Activated CD8-positive, alpha-beta memory T cell treated with anti-CD3 and anti-CD28 coated beads for 4 hours (primary cell): ENCODE measurements around the gene SYTL3.

Source experiments
- DNase-seq, 2 donors: peaks; one replicate each; pipeline ENCODE4 v3.0.0-alpha.2; 2020; ENCODE audit warnings: low read depth in 2 of 2

The SYTL3 gene

DNA sequence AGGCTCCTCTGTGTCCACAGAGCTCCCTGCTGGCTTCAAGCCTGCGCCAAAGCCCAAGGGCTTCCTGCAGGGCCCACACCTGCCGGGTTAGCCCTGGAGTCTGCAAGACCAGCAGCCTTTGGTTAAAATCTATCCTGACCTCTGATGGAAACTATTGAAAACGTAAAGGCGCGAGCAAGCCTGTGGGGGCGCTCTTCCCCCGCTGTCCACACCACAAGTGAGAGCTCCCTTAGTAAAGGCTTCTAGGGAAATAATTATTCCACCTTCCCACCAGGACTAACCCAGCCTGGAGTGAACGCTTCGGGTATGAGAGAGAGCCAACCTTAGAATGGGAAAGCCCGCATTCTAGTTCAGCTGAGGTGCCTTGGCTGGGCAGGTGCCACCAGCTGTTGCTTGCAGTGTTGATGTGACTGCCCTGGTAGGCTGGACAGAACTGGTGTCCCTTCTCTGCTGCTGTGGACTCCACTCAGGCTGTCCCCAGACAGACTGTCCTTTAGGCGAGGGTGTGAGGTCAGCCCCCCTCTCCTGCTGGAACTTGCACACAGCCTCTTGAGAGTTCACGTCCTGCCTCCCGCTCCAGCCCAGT lies 68.7 kb downstream of the SYTL3 start:
- no peak for DNase-seq

DNA sequence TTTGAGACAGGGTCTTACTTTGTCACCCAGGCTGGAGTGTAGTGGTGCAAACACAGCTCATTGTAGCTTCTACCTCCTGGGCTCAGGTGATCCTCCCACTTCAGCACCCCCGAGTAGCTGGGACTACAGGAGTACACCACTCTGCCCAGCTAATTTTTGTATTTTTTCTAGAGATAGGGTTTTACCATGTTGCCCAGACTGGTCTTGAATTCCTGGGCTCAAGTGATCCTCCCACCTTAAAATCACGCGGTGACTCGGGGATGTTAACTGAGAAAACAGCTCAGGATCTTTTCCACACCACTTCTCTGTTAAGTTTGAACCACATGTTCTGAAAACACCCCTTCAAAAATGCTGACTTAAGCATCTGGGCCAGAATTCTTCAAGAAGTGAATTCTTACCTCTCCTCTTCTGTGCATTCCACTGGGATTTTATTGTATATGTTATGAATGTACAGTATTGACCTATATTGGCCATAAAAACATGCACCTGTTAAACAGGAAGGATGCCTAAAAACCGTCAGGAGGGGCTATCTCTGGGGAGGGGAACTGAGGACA lies 72.4 kb downstream of the SYTL3 start:
- no peak for DNase-seq

GRCh38 chr6:158725704-158726103 lies 75.8 kb downstream of the SYTL3 start:
- no peak for DNase-seq

DNA sequence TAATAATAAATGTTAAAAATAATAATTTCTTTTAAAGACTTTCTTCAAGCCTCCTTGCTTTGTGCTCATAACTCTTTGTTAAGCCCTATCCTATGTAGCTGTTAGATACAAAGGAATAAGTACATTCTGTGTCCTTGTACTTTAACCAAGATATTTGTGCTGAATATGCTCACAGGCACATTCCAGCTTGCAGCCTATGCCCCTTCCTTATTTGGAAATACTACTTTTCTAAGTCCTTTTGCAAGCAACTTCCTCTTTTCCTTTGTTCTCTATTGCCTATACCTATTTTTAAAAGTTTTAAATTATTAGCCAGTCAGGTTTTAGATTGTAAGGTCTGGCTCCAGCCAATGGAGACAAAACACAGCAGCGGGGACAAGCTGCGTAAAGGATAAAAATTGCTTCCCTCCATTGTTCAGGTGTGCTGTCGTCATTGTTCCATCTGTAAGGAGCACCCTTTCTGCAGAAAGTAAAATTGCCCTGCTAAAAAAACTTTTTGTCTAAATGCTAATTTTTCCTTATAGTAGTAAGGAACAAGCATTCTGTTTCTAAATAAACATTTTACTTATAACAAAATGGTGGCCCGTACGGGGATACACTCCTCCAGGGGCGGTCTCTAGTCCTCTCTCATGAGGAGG lies 80.2 kb downstream of the SYTL3 start:
- no peak for DNase-seq

DNA sequence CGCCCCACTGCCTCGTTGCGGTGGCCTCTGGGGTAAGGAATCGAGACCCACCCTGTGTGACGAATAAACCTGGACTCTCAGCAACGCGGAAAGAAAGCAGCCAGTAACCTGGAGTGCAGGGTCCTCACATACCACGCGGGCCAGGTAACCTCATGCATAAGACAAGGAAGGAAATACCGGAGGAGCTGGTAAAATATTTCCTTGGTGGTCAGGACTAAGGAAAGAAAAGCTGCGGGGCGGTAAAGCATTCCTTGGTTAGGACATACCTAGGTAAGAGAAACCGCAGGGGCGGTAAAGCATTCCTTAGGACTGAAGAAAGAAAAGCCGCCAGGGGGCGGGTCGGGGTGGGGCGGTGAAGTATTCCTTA lies 80.7 kb downstream of the SYTL3 start:
- no peak for DNase-seq

- no peak for DNase-seq
These were observed 85.2 kb downstream of the SYTL3 start for GRCh38 chr6:158735009-158735408.

GRCh38 chr6:158737082-158737709 lies 87.3 kb downstream of the SYTL3 start:
- DNase-seq = no peak

DNA sequence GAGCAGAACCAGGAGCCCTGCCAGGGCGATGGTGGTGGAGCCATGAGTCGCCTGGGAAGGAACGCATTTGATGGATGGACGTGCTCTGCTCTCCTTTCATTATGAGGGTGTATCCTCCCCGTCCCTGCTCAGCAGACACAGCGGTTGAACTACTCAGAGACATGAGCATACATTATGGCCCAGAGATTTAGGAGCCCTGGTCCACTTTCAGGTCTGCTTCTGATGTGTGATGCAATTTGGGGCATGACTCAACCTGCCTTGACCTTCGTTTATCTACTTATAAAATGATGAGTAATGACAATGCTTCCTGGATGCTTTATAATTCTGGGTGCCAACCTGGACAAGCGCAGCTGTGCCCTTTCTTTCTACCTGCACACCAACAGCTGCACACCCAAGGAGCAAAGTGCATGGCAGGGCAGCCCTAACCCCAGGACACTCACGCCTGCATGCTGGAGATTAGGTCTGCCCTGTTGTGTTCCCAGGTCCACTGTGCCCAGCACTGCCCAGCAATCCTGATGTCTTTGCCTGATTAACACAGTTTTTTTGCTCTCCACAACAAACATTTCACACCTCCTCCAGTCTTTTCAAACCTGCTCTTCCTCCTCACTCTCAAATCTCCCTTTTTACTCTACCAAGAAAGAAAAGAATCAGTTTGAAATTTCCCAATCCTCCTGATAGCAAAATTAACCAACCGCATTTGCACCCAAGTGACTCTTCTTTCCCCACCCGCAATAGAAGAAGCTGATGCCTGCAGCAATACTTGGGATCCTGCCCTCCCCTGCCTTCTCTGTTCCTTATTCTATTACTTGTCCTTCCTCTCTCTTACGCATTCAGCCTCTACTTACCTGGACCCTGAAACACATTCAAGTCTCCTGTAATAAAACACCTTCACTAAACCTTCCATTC lies 88.1 kb downstream of the SYTL3 start:
- DNase-seq = no peak

- DNase-seq = no peak
These were observed 89.8 kb downstream of the SYTL3 start for GRCh38 chr6:158739673-158740072.

GRCh38 chr6:158743033-158743651 lies 93.3 kb downstream of the SYTL3 start:
- no peak for DNase-seq

GRCh38 chr6:158744986-158745430 lies 95.2 kb downstream of the SYTL3 start:
- DNase-seq = no peak

GRCh38 chr6:158751224-158751623 lies 101.4 kb downstream of the SYTL3 start:
- DNase-seq = no peak

- DNase-seq = no peak
These were observed 102.1 kb downstream of the SYTL3 start for GRCh38 chr6:158751921-158752320.

DNA sequence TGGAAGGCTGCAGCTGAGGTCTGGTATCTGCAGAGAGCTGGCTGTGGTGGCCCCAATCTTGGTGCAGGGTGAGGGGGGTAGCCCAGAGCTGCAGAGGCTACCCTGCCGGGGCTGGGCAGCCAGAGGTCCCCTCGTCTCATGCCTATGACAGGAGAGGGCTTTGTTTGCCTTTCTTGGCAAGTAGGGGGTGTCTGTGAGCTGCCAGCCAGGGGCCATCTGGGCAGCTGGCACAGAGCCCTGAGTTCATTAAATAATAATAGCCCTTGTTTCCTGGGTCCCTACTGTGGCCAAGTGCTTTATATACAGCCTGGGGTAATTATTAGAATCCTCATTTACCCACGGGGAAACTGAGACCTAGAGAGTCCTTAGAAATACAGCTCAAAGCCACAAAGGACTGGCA lies 102.8 kb downstream of the SYTL3 start:
- DNase-seq = no peak

DNA sequence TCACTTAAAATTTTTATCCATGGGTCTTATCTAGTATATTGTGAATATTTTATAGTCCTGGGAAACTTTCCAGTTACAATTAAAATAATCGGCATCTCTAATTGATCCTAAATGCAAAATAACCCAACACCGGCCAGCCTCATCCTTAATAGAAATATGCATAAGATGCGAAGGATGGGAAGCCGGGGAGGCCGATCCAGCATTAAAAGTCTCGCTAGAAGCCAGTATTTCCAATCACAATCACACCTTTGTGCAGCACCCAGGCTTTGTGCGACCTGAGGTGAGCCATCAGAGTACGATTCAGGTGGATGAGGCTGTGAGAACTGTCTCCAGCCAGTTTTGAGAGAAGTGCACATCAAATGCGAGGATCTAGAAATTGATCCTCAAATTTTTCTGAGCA lies 104.0 kb downstream of the SYTL3 start:
- no peak for DNase-seq

GRCh38 chr6:158754738-158755137 lies 104.9 kb downstream of the SYTL3 start:
- DNase-seq = no peak

- DNase-seq = no peak
These were observed 105.8 kb downstream of the SYTL3 start for GRCh38 chr6:158755636-158756035.

- DNase-seq = no peak
These were observed 106.3 kb downstream of the SYTL3 start for GRCh38 chr6:158756126-158756525.

GRCh38 chr6:158756977-158757752 lies 107.3 kb downstream of the SYTL3 start:
- no peak for DNase-seq

GRCh38 chr6:158757753-158758090 lies 107.9 kb downstream of the SYTL3 start:
- no peak for DNase-seq

- no peak for DNase-seq
These were observed 108.6 kb downstream of the SYTL3 start for GRCh38 chr6:158758451-158758860.
